Right lung (tissue), 5 donors: ENCODE data around the gene CYFIP2. TPM values are rescaled to one million over a fixed set of nuclear protein-coding genes. Genes with fewer than 3 reads are reported as not detected.

ENCODE experiments used
- DNase-seq, 2 donors: peaks; one replicate each; pipeline ENCODE4 v3.0.0-alpha.2; 2013
- polyA plus RNA-seq, 5 donors: library from polyadenylated mRNA; unstranded; fragments of 120-200 nt; gene quantifications; one replicate each; pipeline versions ENCODE4 v1.2.1 to v1.2.3, GENCODE V29; 2013; ENCODE audit warnings: inconsistent platforms in 1 of 5, low replicate concordance in 1 of 5; ENCODE audit not compliant: insufficient read length in 5 of 5, insufficient read depth in 1 of 5

The CYFIP2 gene
- polyA plus RNA-seq, 5 donors: 23.0 to 34.6 (median 30.8) TPM

DNA sequence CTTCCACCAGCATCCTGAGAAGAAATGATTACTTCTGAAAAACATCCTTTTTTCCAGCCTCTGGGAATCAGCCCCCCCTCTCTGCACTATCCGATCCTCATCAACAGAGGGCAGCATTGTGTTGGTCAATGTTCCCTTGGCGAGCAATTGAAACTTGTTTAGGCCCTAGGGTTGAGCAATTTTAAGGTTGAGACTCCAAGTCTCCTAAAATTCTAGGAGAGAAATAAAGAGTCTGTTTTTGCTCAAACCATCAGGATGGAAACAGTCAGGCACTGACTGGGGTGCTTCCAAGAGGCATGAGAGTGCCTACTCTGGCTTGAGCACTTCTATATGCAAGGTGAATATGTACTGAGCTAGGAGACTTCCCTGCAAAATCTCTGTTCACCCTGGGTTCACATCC is 12.4 kb upstream of the CYFIP2 start:
- no peak for DNase-seq

DNA sequence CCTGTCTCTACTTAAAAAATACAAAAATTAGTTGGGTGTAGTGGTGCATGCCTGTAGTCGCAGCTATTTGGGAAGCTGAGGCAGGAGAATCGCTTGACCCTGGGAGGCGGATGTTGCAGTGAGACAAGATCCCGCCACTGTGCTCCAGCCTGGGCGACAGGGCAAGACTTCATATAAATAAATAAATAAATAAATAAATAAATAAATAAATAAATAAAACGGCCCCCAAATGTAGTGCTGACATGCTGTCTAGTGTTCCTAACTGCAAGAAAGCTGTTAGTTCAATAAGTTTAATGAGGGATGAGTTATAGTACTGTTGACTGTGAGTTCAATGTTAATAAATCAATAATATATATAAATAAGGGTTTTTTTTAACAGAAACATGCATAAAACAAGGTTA is 7.5 kb upstream of the CYFIP2 start:
- DNase-seq: no peak

DNA sequence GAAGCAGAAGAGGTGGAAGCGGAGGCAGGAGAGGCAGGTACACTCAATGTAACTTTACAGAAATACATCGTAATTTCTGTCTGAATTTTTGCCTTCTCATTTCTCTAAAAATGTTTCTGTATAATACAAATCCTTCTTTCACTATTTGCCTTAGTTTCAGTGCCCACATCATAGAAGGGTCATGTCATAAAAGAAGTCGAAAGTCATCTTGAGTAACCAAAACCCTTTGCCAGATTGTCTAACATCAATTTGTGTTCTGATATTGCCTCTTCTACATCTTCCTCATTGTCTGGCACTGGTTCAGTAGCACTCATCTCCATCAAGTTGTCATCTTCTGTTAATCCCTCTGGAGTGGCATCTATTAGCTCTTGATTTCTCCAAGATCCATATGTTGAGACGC is 6.2 kb upstream of the CYFIP2 start:
- no peak for DNase-seq

DNA sequence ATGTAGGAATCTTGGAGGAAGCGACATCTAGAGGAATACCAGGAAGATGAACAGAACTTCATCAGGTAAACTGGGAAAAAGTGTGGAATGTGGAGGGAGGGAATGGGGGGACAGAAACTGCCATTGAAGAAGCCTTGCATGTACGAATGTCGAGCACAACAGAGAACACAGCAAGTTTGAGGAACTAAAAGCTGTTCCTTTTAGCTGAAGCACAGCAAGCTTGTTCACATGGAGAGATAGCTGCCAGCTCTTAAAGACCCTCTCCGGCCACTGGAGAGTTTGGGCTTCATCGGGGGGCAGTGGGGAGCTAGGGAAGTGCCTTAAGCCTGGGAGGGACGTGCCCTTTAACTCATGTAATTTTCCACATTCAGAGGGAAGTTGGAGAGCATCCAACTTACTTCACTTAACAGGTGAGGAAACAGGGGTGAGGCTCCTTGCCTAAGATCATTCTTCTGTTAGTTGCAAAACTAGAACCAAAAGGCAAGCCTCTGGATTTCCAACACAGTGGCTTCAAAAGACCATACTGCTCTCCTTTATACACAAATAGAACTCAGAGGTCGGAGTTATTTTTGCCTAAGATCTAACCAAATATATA is 2.3 kb upstream of the CYFIP2 start:
- no peak for DNase-seq

DNA sequence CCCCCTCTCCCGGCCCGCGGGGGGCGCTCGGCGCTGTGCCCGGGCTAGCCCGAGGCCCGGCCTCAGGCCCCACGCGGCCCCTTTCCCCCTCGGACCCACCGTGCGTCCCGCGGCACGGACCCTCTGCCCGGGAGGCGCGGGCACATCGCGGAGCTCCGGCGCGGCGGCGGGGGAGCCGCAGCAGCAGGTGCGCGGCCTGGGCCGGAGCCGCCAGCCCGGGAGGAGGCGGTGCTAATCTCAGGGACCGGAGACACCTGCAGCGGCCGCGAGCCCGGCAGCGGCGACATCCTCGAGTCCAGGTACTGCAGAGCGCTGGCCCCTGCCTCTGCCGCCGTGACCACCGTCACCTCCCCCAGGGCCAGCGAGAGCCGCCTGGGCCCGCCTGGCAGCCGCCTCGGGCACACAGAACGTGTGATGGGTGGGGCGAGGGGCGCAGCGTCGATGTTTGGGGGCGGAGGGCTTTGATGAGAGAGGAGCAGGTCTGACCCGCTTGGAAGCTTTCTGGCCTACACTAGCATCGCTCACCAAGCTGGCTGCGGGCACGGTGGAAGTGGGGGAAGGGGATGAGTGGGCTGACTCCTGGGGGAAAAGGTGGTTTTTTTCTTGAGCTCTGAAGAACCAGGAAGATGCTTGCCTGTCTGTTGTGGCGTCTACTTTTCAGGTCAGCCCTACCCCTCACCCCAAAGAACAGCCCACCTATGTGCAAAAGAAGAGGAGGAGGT is 524 bp downstream of the CYFIP2 start:
- DNase-seq: no peak

DNA sequence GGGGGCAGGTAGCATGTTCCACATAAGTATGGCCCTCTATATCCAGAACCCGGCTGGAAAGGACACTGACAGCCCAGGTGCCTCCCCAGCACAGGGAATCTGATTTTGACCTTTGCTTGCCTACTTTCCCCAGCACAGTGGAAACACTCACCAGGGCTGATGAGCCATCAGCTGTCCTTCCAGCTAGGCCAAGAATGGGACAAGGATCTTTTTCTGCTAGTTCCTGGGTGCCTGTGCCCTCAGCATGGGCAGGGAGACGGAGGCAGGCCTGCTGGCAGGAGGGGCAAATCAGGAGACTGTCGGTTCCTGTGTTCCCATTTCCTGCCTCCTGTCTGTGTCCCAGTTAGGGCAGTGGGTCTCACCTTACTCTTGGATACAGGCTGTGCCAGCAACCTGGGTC is 1.1 kb downstream of the CYFIP2 start:
- no peak for DNase-seq

DNA sequence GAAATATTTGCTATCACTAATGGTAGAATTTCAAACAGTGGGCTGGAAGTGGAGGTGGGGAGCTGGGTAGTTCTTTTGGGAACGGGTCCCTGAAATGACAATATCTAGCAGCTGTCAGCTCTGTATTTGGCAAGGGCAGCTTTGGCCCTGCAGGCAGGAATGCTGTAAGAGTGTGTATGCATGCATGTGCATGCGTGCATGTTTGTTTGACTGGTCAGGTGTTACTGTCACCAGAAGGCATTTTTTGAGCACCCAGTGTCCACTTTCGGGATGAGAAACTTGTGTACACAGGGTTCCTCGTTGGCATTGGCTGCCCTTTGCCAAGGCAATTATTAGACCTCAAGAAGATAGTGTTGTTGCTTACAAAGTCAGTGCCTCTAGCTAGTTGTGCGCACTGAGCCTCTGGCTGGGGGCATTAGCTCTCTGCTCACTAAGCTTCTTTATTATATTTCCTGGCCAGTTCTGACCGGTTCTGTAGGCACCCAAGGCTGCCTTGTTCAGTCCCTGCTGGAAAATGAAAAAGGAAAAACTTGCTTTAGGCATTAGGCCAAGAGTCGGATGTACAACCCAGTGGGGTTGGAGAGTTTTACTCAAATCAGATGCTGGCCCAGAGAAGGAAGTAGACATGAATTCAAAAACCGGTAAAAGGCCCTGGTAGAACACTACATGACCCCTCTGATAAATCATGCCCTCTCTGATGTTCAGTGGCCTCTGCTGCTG is 2.0 kb downstream of the CYFIP2 start:
- DNase-seq: peak in 1 of 2 donors; percentile 31

DNA sequence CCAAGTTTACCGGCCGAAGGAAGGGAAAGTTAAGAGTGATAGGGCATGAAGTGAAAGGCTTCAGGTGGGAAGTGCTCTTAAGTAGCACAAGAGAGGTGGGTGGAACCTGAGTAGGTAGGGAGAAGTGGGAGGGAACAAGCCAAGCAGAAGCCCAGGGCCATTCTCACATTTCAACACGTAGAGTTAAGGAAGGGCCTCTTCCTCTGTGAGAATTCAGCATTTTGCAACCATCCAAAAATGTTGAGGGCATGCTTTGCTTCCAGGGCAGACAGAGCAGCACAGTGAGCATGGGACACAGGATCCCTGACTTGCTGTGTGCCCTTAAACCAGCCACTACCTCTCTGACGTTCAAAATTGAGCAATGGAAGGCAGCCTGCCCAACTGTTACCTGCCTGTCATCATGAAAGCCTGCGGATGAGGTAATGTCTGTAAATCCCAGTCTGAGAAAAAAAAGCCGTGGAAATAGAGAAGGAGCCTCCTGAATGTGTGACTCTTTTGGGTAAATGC is 3.3 kb downstream of the CYFIP2 start:
- DNase-seq: peak; percentile 42 to 51

DNA sequence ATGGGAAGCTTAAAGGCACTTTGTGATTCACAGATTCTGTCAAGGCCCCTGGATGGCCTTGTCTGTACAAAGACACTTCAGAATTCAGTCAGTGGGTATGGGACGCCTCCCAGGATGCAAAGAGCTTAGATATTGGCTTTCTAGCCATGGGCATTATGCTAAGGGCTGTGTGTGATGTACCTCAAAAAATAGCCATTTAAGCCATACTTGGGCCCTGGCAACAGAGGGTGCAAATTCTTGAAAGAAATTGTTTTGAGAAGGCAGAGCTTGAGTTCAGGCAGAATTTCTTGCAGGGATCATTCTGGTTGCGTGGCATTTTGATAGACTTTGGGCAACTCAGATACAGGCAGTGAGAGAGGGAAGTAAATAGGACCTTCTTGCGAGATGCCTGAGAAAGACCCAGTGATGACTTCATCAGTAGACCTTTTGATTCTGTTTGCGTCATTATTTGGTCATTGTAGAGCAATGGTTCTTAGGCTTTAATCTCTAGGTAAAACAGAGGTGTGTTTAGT is 3.9 kb downstream of the CYFIP2 start:
- no peak for DNase-seq

DNA sequence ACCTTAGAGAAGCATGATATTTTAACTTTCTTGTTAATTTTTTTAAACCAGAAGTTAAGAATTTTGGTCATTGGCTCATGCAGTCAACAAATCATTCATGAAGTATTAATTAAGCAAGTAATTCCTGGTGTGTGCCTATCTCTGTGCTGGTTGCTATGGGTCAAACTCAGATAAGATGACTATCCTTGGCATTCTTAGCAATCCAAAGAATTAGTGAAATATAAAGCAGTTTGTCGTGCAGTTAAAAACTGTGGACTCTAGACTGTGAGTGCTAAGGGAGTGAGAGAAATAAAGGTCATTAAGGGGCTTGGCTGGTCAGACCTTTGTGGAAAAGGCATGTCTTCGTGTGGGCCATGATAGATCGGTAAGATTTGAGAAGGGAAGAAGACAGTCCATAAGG is 4.8 kb downstream of the CYFIP2 start:
- no peak for DNase-seq

DNA sequence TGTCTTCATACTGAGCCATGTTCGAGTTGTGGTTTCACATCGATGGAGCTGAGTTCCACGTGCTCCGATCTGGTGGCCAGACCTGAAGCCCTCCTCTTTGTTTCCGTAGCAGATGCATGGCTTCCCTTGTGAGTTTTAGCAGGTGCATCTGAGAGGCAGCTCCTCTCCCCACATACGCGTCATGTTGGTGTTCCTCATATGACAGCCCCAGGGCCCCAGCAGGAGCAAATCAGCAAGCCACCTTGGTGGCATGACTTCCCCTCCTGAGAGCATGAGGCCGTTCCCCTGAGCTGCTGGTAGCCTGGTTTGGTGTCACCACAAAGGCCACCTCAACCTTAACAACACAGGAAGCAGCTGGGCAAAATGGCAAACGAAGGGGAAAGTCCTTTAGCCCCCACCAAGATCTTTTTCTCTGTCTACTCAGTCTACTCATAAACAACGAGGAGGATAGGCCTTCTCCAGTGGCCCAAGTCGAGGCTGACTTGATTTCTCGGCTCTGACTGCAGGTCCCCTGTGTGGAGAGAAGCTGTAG is 5.9 kb downstream of the CYFIP2 start:
- DNase-seq: no peak

DNA sequence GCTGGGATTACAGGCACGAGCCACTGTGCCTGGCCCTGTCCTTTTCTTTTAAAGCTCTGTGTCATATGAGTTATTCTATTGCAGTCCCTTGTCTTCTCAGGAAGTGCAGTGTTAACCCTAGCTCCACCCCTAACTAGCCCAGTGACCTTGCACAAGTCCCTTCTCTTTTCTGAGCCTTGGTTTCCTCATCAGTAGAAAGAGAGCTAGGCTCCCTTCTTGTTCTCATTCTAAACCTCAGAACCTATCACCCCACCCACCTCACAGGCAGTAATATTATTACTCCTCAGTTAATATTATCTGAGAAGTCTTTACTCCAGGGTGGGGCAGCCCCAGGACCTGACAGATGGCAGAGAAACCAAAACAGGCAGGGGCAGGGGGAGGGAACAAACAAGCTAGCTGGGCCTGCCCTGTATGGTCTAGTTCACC is 7.2 kb downstream of the CYFIP2 start:
- no peak for DNase-seq

DNA sequence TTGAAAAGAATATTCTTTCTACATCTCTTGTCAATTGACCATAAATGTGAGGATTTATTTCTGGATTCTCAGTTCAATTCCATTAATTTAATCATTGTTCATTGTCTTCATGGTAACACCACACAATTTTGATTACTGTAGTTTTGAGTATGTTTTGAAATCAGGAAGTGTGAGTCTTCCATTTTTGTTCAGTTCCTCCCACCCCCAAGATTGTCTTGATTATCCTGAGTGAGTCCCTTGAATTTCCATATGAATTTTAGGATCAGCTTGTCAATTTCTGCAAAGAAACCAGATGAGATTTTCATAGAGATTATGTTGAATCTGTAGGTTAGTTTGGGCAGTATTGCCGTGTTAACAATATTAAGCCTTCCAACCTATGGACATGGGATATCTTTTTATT is 9.5 kb downstream of the CYFIP2 start:
- DNase-seq: no peak

DNA sequence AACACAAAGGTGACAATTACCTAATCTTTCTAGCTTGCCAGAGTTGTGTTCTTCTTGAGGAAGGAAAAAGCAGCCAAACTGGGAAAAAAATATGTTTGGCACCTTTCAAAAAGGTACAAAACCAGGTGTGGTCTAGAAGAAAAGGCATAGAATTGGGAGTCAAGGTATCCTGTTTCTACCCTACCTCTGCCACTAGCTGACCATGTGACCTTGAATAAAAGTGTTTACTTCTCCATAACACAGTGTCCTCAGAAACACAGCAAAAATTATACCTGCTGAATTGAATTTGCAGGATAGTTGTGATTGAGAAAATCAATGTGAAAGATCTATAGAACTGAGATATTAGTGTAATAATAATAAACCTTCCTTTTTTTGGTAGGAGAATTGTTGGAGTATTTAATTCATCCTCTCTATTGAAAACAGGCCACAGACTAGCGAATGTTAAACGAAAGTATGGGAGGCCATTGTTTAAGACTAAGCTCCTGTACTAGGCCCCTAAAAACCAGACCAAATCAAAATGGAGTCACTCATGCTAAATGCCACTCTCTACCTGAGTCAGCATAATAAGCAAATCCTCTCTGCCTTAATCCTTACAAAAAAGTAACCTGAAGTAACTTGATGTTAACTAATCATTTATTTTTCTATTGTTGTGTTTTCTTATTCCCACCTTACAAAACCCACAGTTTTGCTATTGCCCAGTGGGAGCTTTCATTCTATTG is 12.6 kb downstream of the CYFIP2 start:
- no peak for DNase-seq

DNA sequence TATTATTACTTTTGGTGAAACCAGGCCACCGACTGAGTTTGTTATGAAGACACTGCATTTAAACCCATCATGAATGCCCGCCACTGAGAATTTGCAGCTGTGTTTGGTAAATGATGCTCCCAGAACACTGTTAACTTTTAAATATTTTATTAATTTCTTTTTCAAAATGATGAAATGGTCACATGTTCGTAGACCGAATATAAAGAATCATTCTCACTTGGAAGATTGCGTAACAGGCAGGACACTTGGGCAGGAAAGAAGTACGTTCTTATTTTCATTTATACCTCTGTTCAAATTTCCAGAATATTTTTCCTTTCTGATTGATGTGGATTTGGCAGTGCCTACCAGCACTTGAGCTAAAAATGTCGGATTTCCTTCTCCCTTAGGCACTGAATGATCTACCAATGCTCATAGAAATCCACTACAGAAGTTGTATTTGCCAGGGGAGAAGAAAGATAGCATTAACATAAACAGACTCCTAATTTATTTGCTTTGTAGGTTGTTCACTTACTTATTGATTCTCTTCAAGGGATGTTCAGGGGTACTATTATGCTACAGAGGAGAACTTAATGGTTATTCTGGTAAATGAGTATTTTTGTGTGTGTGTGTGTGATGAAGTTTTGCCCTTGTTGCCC is 13.8 kb downstream of the CYFIP2 start:
- no peak for DNase-seq

DNA sequence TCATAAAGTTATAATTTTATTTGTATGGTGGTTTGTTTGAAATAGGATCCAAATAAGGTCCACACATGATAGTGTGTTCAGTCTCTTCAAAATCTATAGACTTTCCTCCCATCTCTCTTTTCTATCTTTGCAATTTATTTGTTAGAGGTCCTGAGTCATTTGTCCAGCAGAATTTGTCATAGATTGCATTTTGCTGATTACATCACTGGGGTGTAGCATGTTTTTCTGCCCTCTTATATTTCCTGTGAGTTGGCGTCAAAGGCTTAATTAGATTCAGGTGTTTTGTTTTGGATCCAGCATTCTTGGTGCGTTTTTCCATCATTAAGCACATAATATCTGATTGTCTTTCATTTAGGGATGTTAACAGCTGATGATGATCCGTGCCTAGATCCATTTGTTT is 15.0 kb downstream of the CYFIP2 start:
- DNase-seq: no peak

DNA sequence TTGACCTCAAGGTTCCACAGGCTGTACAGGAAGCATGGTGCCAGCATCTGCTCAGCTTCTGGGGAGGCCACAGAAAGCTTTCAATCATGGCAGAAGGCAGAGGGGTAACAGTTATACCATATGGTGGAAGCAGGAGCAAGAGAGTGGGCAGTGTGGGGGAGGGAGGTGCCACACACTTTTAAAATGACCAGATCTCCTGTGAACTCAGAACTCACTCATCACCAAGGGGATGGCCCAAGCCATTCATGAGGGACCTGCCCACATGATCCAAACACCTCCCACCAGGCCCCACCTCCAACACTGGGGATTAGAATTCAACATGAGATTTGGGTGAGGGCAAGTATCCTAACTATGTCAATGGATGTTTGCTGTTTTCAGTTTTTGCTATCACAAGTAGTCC is 16.2 kb downstream of the CYFIP2 start:
- DNase-seq: no peak

DNA sequence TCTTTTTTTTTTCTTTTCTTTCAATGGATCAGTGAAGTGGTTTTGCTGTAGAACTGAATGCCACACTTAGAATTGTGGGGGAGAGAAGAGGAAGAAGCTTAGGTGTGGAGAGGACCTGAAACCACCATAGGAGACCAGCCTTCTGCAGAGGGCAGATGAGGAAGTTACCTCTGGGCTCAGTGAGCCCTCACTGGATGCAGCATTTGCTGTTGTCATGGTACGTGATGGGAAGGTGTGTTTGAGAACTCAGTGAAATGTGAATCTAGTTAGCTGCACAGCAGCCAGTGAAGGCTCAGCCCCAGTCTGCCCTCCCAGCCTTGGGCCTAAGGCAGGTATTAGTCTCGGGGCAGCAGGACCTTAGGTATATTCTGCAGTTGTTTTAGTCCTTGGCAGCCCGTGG is 17.5 kb downstream of the CYFIP2 start:
- DNase-seq: no peak

DNA sequence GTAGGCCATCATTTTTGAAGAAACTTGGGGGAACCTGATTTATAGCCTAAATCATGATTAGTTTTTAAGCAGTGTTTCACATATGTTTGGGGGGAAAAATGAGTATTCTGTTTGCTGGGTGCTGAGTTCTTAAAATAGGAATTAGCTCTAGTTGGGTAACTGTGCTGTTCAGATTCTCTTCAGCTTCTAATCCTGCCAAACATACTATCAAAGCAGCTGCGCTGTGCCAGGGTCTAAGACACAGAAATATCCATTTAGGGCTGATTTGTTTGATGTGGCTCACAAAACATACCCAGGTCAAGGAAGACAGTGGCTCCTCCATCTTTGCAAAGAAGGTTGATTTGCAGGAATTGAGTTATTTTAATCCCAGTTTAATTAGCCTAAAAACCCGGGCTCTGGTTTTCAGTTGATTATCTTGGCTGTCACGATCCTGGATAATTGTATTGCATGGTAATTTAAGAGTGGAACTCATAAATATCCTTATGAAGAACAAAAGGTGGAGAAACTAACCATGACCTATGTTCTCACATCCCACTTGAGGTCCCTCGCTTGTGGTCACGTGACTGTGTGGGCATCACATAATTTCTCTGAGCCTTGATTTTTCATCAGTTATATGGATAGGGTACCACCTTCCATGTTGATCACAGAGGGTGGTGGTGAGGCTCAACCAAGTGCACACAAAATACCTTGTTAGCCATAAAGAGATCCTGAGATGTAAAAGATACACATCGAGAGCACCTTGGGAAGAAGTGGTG is 18.7 kb downstream of the CYFIP2 start:
- no peak for DNase-seq

DNA sequence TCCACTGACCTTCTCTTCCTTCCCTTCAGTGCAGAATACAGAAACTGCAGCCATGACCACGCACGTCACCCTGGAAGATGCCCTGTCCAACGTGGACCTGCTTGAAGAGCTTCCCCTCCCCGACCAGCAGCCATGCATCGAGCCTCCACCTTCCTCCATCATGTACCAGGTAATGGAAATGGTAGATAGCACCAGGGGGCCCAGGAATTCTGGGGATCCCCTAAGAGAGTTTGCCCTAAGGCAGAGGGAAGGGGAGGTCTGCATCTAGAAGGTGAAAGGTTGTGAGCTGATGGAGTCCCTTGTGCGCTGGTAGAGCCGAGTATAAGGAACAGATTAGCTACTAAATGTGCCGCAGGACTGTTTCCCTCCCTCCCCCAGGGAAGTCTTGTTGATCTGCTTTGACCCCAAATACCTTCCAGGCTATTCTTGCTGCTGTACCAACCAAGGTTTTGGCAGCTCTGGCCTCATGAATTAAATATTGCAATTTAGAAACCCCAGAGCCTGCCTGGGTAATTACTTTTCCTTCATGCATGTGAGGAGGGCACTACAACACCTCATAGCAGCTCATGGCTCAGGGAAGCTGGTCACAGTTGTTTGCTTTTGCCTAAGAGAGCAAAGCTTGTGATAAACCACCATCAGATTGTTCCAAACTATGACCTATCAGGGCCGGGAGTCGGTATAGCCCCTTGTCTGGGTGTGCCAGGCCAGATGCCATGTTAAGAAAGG is 19.6 kb downstream of the CYFIP2 start:
- DNase-seq: no peak
